Endothelial cell of umbilical vein (primary cell): ENCODE results near the gene DGKB. TPM values are rescaled to one million over a fixed set of nuclear protein-coding genes. Genes with fewer than 3 reads are reported as not detected.

Experiments used
- BruUV-seq: library from RNA; stranded (reverse); fragments of 400-500 nt; replicated peaks from 2 replicates; lab custom pipeline; 2021; lab: Mats Ljungman, UMichigan
- CTCF ChIA-PET: fragments of 300-600, 350-600 bp; sonication (Branson Sonifier 250); formaldehyde crosslinking; loops from one replicate; lab custom pipeline; 2021; ENCODE audit warnings: antibody characterized with exemption, inconsistent platforms; lab: Charles Lee
- POLR2A ChIA-PET: fragments of 300-600, 350-600 bp; sonication (Branson Sonifier 250); formaldehyde crosslinking; loops from one replicate; lab custom pipeline; 2021; ENCODE audit warnings: antibody characterized with exemption, inconsistent platforms; lab: Charles Lee
- DNase-seq: peaks from one replicate; pipeline ENCODE4 v3.0.0-alpha.2; 2011; ENCODE audit warnings: low read depth, low spot score
- FAIRE-seq: peaks from 2 replicates; lab custom pipeline; 2011; peaks lifted over from hg19 to GRCh38; lab: Jason Lieb, UNC
- H2AFZ ChIP-seq: 2 replicates; pipeline ENCODE4 v1.6.0; 2012; ENCODE audit warnings: low read depth, low read length, control low read depth, inconsistent platforms
- H3K27ac ChIP-seq: 2 replicates; pipeline ENCODE4 v1.5.1; 2011; ENCODE audit warnings: low read depth, mild to moderate bottlenecking, control low read depth, low read length, moderate library complexity; ENCODE audit not compliant: insufficient read depth
- H3K27me3 ChIP-seq, 2 experiments: 2 replicates each; pipeline versions ENCODE4 v1.6.0 to v1.6.1; 2011; ENCODE audit warnings: low read length in 2 of 2, mixed read lengths in 1 of 2; ENCODE audit not compliant: control insufficient read depth in 2 of 2, insufficient read depth in 2 of 2
- H3K36me3 ChIP-seq, 2 experiments: 2 replicates in 1 of 2; 3 replicates in 1 of 2; pipeline ENCODE4 v1.5.1; 2011; ENCODE audit warnings: low read length in 2 of 2, mild to moderate bottlenecking in 1 of 2, moderate library complexity in 1 of 2; ENCODE audit not compliant: control insufficient read depth in 2 of 2, insufficient read depth in 2 of 2; ENCODE audit errors: extremely low read depth in 1 of 2
- H3K4me1 ChIP-seq: 3 replicates; pipeline ENCODE4 v1.5.1; 2011; ENCODE audit warnings: mild to moderate bottlenecking, low read length; ENCODE audit not compliant: control insufficient read depth, insufficient read depth; ENCODE audit errors: extremely low read depth
- H3K4me2 ChIP-seq: 2 replicates; pipeline ENCODE4 v1.6.1; 2011; ENCODE audit warnings: low read length, control low read depth, mixed read lengths; ENCODE audit not compliant: insufficient read depth
- H3K4me3 ChIP-seq, 3 experiments: fragments of 200-600 bp in 1 of 3; sonication (generic), shearing (Covaris generic) in 1 of 3; replicated peaks in 1 of 3; 2 replicates each; pipeline ENCODE4 v1.5.1; 2011 to 2016; ENCODE audit warnings: control low read depth in 3 of 3, low read length in 3 of 3, mild to moderate bottlenecking in 2 of 3, inconsistent platforms in 1 of 3, low read depth in 1 of 3, moderate library complexity in 1 of 3; ENCODE audit not compliant: insufficient read depth in 1 of 3
- H3K79me2 ChIP-seq: 2 replicates; pipeline ENCODE4 v1.6.0; 2012; ENCODE audit warnings: low read length, inconsistent platforms; ENCODE audit not compliant: control insufficient read depth, insufficient read depth
- H3K9ac ChIP-seq: replicated peaks from 2 replicates; pipeline ENCODE3; 2011; ENCODE audit warnings: low read length, control low read depth; ENCODE audit not compliant: insufficient read depth; ENCODE audit errors: extremely low read depth
- H3K9me1 ChIP-seq: replicated peaks from 3 replicates; pipeline ENCODE4 v1.6.0; 2011; ENCODE audit warnings: mild to moderate bottlenecking, low read length; ENCODE audit not compliant: control insufficient read depth, insufficient read depth; ENCODE audit errors: extremely low read depth
- H3K9me3 ChIP-seq: replicated peaks from 2 replicates; pipeline ENCODE4 v1.5.1; 2012; ENCODE audit warnings: low read length, inconsistent platforms; ENCODE audit not compliant: control insufficient read depth, insufficient read depth
- H4K20me1 ChIP-seq: replicated peaks from 2 replicates; pipeline ENCODE3; 2011; ENCODE audit warnings: mild to moderate bottlenecking, low read length; ENCODE audit not compliant: control insufficient read depth, insufficient read depth; ENCODE audit errors: extremely low read depth
- CTCF ChIP-seq, 2 donors: IDR thresholded peaks; 1 replicate in 1 of 2; 2 replicates in 1 of 2; pipeline ENCODE4 v1.5.1; 2011; ENCODE audit warnings: low read length in 2 of 2, mild to moderate bottlenecking in 2 of 2, moderate library complexity in 2 of 2, control low read depth in 1 of 2, inconsistent platforms in 1 of 2, low read depth in 1 of 2; ENCODE audit not compliant: insufficient read depth in 1 of 2; ENCODE audit errors: extremely low read depth in 1 of 2
- EZH2 ChIP-seq: IDR thresholded peaks from 2 replicates; pipeline ENCODE4 v1.6.1; 2012; ENCODE audit warnings: borderline replicate concordance, low read depth, mild to moderate bottlenecking, moderate library complexity, low read length, inconsistent platforms; ENCODE audit not compliant: severe bottlenecking
- FOS ChIP-seq: IDR thresholded peaks from 2 replicates; pipeline ENCODE4 v1.6.1; 2011; ENCODE audit warnings: mild to moderate bottlenecking, low read length, moderate library complexity, borderline replicate concordance; ENCODE audit not compliant: insufficient read depth
- GATA2 ChIP-seq: IDR thresholded peaks from 2 replicates; pipeline ENCODE4 v1.7.0; 2011; ENCODE audit warnings: low read depth, mild to moderate bottlenecking, moderate library complexity, mixed read lengths, low read length; ENCODE audit not compliant: insufficient read length, insufficient read depth
- JUN ChIP-seq: IDR thresholded peaks from 2 replicates; pipeline ENCODE4 v1.6.1; 2011; ENCODE audit warnings: borderline replicate concordance, low read depth; ENCODE audit not compliant: insufficient read length, insufficient read depth
- MAX ChIP-seq: IDR thresholded peaks from 2 replicates; pipeline ENCODE4 v1.6.1; 2011; ENCODE audit not compliant: insufficient read depth, insufficient read length
- MYC ChIP-seq: IDR thresholded peaks from one replicate; pipeline ENCODE4 v1.6.1; 2011; ENCODE audit warnings: mild to moderate bottlenecking, low read depth, low read length
- POLR2A ChIP-seq: IDR thresholded peaks from 2 replicates; pipeline ENCODE4 v1.6.1; 2012; ENCODE audit warnings: low read depth, mild to moderate bottlenecking, control low read depth, low read length
- POLR2AphosphoS5 ChIP-seq: IDR thresholded peaks from 2 replicates; pipeline ENCODE4 v1.6.1; 2012; ENCODE audit warnings: low read depth, mild to moderate bottlenecking, control low read depth, low read length, moderate library complexity; ENCODE audit not compliant: insufficient read depth
- dilution Hi-C: fragments of 300-500 bp; cut with MboI; formaldehyde crosslinking; loops from one replicate; pipeline ENCODE4 v1.15.0; 2019; ENCODE audit warnings: low sequenced_read_pairs; ENCODE audit not compliant: extremely low pct_ligation_motif_present
- intact Hi-C: fragments of 100-400 bp; cut with micrococcal nuclease; formaldehyde crosslinking; loops from one replicate; pipeline ENCODE4 v1.10.0; 2022
- polyA plus RNA-seq, 4 experiments: library from polyadenylated mRNA; depleted of rRNA in 3 of 4; stranded (reverse) in 3 of 4; unstranded in 1 of 4; fragments of >200 nt; gene quantifications; 2 replicates each; pipeline versions ENCODE4 v1.2.1 to v1.2.3, GENCODE V29; 2011 to 2012; ENCODE audit warnings: missing spikeins in 1 of 4
- total RNA-seq: library from RNA; stranded (reverse); gene quantifications from 2 replicates; pipeline ENCODE4 v1.2.3, GENCODE V29; 2021

DGKB gene
- total and polyA plus RNA-seq, 2 donors (not counting 3 experiments of a cell fraction or from before 2014, with no cell fraction given) = not detected

GRCh38 chr7:14752301-14752700 lies 150.2 kb downstream of the DGKB start:
- H2AFZ ChIP-seq = no peak overlapping the region
- H3K79me2 ChIP-seq = no peaks in the 10 kb centered on the region
- intact Hi-C loops = no loop called here
- no peaks in the 10 kb centered on the region for H4K20me1 ChIP-seq
- ChIA-PET POLR2A (no interaction called here), CTCF (no interaction called here)
- peaks cover 36% of the 10 kb centered on the region for H3K4me1 ChIP-seq
- H3K9me3 ChIP-seq = no peaks in the 10 kb centered on the region
- H3K4me3 ChIP-seq = no peak overlapping the region
- H3K27me3 ChIP-seq = no peaks in the 10 kb centered on the region
- no peak overlapping the region for H3K4me2 ChIP-seq
- H3K9ac ChIP-seq = no peak overlapping the region
- no peaks in the 10 kb centered on the region for H3K9me1 ChIP-seq
- FAIRE-seq (no peak), DNase-seq (no peak)
- TF ChIP-seq FOS = no peak
- TF ChIP-seq CTCF (IDR thresholded peaks at IDR 0.05; ENCODE audit: extremely low read depth in 1 of 2, insufficient read depth in 1 of 2, low read depth in 1 of 2, low read length in 2 of 2) = no peak
- TF ChIP-seq EZH2 = no peak
- no peak for TF ChIP-seq MAX
- no peak for TF ChIP-seq POLR2A
- TF ChIP-seq JUN = no peak
- TF ChIP-seq GATA2 = no peak
- TF ChIP-seq MYC = no peak
- TF ChIP-seq POLR2AphosphoS5 = no peak
- no TSS peak for BruUV-seq
- H3K27ac ChIP-seq = no peak overlapping the region
- no peaks in the 10 kb centered on the region for H3K36me3 ChIP-seq
- dilution Hi-C loops = no loop called here
